Activated T-cell treated with anti-CD3 and anti-CD28 coated beads, Interleukin-2, amount 50 U/mL, for 72 hours (primary cell): ENCODE data around the gene RASGEF1C. TPM values are rescaled to one million over a fixed set of nuclear protein-coding genes. Genes with fewer than 3 reads are reported as not detected.
A peak's percentile ranks its signal among the peaks of the same experiment; 100 is the strongest.

Experiments
- ATAC-seq, 2 donors: fragments of 150-1000 bp; cut with Tn5 transposase; replicated peaks in 1 of 2; 2 replicates each; pipeline ENCODE4 v1.10.0; 2021; ENCODE audit warnings: moderate library complexity in 2 of 2, mild to moderate bottlenecking in 1 of 2
- DNase-seq, 2 donors: peaks; one replicate each; pipeline ENCODE4 v3.0.0; 2021 to 2022; ENCODE audit warnings: mixed read lengths in 1 of 2
- H3K27ac Mint-ChIP-seq: one replicate; pipeline ENCODE4 v1.8.0; 2022; ENCODE audit warnings: mild to moderate bottlenecking, moderate library complexity, mixed read lengths
- H3K27me3 Mint-ChIP-seq: one replicate; pipeline ENCODE4 v1.8.0; 2022; ENCODE audit warnings: low read depth, mixed read lengths
- H3K36me3 Mint-ChIP-seq, 2 donors: one replicate each; pipeline ENCODE4 v1.8.0; 2022; ENCODE audit warnings: mixed read lengths in 2 of 2, mild to moderate bottlenecking in 1 of 2; ENCODE audit not compliant: insufficient read depth in 2 of 2
- H3K4me1 Mint-ChIP-seq: one replicate; pipeline ENCODE4 v1.8.0; 2022; ENCODE audit warnings: low read depth, mixed read lengths
- H3K4me3 Mint-ChIP-seq, 2 donors: one replicate each; pipeline ENCODE4 v1.8.0; 2022; ENCODE audit warnings: mild to moderate bottlenecking in 2 of 2, mixed read lengths in 2 of 2, moderate library complexity in 2 of 2
- H3K9me3 Mint-ChIP-seq, 2 donors: one replicate each; pipeline ENCODE4 v1.8.0; 2022; ENCODE audit warnings: mixed read lengths in 2 of 2
- total RNA-seq, 2 donors: library from RNA; stranded (reverse); gene quantifications; one replicate each; pipeline ENCODE4 v1.2.3, GENCODE V29; 2022

The RASGEF1C gene
- total RNA-seq, 2 donors from 2014 or later, result not detected

DNA sequence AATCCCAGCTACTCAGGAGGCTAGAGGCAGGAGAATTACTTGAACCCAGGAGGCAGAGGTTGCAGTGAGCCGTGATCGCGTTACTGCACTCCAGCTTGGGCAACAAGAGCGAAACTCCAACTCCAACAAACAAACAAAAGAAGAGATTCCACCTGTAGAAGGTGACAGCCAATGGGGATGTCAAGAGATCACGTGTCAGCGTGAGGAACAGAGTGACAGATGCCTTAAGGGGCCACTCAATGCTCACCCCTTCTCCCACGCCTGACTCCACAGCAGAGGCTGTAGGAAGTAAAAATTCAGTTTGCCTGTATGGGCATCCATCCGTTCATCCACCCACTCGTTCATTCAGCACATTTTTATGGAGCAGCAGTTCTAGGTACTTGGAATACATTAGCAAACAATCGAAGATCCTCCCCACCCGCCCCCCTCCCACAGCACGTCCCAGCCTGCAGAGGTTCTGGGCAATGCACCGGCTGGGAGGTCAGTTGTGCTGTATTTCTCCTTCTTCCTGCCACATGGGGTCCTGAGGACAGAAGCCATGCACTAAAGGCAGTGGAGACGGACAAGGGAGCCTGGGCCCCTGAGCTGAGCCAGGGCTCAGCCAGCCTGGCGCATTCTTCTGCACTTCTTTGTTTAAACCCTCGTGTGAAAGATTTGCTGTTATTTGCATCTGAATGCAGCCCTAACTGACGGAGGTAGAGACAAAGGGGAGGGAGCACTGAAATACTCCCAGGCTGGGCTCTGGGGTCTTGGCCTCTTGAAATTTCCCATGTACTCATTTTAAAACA is 126.2 kb downstream of the RASGEF1C start:
- no peak for DNase-seq
- ATAC-seq, result no peak
- Mint-ChIP-seq H3K36me3 (no peaks in the 10 kb centered on the region), H3K4me3 (no peak overlapping the region), H3K27ac (no peak overlapping the region), H3K27me3 (peaks cover 37% of the 10 kb centered on the region), H3K9me3 (no peaks in the 10 kb centered on the region), H3K4me1 (peaks cover 36% of the 10 kb centered on the region)

DNA sequence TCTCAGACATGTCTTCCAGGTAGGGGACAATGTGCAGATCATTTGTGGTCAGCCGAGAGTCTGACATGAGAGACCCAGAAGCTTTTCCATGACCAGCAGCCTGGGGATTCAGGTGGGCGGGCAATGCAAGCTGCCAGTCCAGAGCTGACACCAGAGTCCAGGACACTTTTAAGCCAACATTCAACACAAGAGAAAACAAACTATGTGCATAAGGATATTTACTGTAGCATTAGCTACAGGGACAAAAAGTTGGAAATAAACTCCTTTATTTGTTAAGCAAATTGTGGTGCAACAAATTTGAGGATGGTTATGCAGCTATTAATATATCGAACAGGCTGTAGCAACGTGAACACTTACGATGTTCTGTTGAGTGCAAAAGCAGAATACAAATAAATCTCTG is 127.5 kb downstream of the RASGEF1C start:
- Mint-ChIP-seq H3K27me3 (peaks cover 37% of the 10 kb centered on the region), H3K36me3 (no peaks in the 10 kb centered on the region), H3K9me3 (no peaks in the 10 kb centered on the region), H3K27ac (no peak overlapping the region), H3K4me3 (no peak overlapping the region), H3K4me1 (peaks cover 28% of the 10 kb centered on the region)
- ATAC-seq (no peak), DNase-seq (no peak)

DNA sequence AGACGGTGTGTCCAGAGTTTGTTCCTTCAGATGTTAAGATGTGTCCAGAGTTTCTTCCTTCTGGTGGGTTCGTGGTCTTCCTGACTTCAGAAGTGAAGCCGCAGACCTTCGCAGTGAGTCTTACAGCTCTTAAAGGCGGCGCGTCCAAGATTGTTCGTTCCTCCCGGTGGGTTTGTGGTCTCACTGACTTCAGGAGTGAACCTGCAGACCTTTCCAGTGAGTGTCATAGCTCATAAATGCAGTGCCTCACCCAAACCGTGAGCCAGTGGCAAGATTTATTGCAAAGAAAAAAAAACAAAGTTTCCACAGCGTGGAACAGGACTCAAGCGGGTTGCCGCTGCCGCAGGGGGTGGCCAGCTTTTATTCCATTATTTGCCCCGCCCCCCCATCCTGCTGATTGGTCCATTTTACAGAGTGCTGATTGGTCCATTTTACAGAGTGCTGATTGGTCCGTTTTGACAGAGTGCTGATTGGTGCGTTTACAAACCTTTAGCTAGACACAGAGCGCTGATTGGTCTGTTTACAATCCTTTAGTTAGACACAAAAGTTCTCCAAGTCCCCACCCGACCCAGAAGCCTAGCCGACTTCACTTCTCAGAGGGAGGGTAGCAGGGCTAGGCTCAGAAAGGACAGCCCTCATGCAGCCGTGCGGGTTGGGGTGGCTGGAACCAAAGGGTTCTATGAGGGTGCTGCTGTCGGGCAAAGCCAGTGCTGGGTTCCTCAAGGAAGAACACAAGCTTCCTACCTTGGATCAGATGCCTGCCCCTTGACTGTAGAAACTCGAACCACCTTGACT is 128.3 kb downstream of the RASGEF1C start:
- H3K4me3 Mint-ChIP-seq, result peak overlapping the region in 1 of 2 donors; percentile 66
- no peak overlapping the region for H3K27ac Mint-ChIP-seq
- H3K27me3 Mint-ChIP-seq, result peaks cover 37% of the 10 kb centered on the region
- peak in 1 of 2 donors; percentile 36 for DNase-seq
- H3K36me3 Mint-ChIP-seq, result no peaks in the 10 kb centered on the region
- no peaks in the 10 kb centered on the region for H3K9me3 Mint-ChIP-seq
- peak in 1 of 2 donors; percentile 45 for ATAC-seq
- H3K4me1 Mint-ChIP-seq, result peaks cover 20% of the 10 kb centered on the region

DNA sequence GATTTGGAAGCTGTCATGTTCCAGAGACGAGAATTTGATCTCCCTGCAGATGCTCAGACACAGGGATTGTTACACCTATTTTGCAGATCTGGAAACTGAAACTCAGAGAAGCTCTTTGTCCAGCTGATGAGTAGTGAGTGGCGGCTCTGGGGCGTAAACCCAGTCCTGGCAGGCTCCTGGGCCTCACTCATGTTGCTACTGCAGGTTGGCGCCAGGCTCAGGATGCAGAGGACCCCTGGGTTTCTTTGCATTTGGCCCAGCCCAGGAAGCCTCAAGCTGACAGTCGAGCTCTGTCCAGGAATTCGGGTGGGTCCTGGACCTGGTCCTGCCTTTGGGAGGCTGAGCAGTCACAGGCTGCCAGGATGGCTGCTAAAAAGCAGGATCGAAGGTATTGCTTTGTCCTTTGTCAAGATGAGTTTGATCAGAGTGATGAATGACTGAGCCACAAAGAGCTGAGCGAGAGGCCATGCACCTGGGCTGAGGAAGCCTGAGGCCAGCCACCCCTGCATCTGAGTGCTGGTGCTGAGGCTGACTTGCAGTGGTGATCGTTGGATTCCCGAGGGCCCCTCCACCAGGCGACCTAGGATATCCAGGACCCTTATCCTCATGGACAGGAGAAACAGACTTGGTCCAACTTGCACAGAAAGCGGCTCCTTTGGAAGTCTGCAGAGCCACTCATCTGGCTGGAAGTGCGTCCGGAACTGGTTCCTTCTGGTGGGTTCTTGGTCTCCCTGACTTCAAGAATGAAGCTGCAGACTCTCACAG is 129.1 kb downstream of the RASGEF1C start:
- no peaks in the 10 kb centered on the region for H3K9me3 Mint-ChIP-seq
- no peak overlapping the region for H3K27ac Mint-ChIP-seq
- peaks cover 17% of the 10 kb centered on the region for H3K4me1 Mint-ChIP-seq
- DNase-seq (no peak), ATAC-seq (no peak)
- peak overlapping the region in 1 of 2 donors; percentile 66 for H3K4me3 Mint-ChIP-seq
- H3K36me3 Mint-ChIP-seq, result no peaks in the 10 kb centered on the region
- H3K27me3 Mint-ChIP-seq, result peaks cover 37% of the 10 kb centered on the region

DNA sequence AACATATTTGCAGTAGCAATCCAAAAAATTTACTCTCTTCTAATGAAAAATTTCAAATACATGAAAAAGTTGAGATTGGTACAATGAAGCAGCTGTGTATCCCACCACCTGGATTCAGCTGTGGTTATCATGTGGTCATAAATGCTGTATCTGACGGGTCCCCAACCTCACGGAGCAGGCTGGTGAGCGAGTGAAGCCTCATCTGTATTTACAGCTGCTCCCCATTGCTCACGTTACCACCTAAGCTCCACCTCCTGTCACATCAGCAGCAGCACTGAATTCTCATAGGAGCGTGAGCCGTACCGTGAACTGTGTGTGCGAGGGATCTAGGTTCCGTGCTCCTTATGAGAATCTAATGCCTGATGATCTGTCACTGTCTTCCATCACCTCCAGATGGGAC is 130.7 kb downstream of the RASGEF1C start:
- H3K27me3 Mint-ChIP-seq, result peaks cover 37% of the 10 kb centered on the region
- DNase-seq, result no peak
- ATAC-seq, result no peak
- H3K4me3 Mint-ChIP-seq, result no peak overlapping the region
- H3K36me3 Mint-ChIP-seq, result peaks cover 1 to 2% of the 10 kb centered on the region in 2 donors
- no peaks in the 10 kb centered on the region for H3K9me3 Mint-ChIP-seq
- H3K4me1 Mint-ChIP-seq, result peaks cover 8% of the 10 kb centered on the region
- H3K27ac Mint-ChIP-seq, result no peak overlapping the region

DNA sequence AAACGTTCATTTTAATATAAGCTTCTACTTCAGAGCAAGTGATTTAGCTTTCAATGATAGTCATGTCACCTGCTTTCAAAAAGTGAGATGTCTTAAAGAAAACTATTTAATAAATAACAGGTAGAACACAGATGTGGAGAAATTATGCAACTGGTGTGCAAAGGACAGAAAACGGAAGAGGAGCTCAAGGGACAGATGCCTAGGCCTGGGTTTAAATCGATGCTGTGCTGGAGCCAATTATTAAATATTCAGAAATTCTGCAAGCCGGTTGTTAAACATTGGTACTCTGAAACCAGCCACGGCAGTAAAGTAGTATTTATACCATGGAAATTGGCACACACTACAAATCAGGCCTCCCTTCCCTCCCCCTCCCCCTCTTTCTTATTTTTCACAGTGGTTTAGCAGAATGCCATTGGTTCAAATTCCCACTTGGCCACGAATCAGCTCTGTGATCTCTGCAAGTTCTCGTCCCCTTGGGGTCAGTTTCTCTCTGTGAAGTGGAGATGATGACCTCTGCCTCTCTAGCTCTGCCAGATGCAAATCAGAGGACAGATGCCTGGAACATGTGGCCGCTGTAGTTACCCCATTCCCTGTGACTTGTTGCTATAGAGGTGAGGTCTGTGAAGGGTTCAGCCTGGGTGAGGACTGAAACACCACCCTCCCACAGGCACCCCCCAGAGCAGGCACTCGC is 131.3 kb downstream of the RASGEF1C start:
- Mint-ChIP-seq H3K36me3 (peaks cover 1 to 2% of the 10 kb centered on the region in 2 donors), H3K27ac (no peak overlapping the region), H3K4me1 (peaks cover 12% of the 10 kb centered on the region), H3K4me3 (no peak overlapping the region), H3K9me3 (no peaks in the 10 kb centered on the region), H3K27me3 (peaks cover 37% of the 10 kb centered on the region)
- no peak for ATAC-seq
- no peak for DNase-seq

DNA sequence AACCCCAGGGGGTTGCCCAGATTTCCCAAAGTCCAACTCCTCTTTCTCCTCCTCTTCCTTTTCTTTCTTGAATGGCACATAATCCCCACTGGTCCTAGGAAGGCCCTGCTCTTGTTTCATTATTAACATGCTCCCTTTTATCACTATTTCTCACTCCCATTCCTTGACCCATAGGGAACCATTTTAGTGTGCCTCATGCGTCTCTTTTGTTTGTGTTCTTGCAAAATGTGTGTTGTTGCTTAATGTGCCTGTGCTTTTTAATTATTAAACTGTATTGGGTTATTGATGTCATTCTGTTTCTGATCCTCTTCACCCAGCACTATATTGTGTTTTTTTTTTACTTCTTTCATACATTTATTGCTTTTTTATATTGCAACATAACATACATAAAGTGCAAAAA is 133.3 kb downstream of the RASGEF1C start:
- H3K9me3 Mint-ChIP-seq, result peaks cover 0 to 1% of the 10 kb centered on the region in 2 donors
- peaks cover 3 to 6% of the 10 kb centered on the region in 2 donors for H3K36me3 Mint-ChIP-seq
- peak overlapping the region; percentile 72 for H3K27ac Mint-ChIP-seq
- DNase-seq (no peak), ATAC-seq (no peak)
- H3K27me3 Mint-ChIP-seq, result peaks cover 25% of the 10 kb centered on the region
- no peak overlapping the region for H3K4me3 Mint-ChIP-seq
- peaks cover 21% of the 10 kb centered on the region for H3K4me1 Mint-ChIP-seq

DNA sequence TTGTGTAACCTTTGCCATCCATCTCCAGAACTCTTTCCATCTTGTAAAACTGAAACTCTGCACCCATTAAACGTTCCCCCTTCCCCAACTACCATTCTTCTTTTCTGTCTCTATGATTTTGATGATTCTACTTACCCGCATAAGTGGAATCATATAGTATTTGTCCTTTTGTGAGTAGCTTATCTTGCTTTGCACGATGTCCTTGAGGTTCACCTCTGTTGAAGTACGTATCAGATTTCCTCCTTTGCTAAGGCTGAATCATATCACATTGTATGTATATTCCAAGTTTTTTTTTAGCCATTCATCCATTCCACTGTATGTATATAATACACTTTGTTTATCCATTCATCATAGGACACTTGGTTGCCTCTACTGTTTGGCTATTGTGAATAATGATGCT is 134.5 kb downstream of the RASGEF1C start:
- H3K4me3 Mint-ChIP-seq, result no peak overlapping the region
- peaks cover 25% of the 10 kb centered on the region for H3K4me1 Mint-ChIP-seq
- peaks cover 0 to 1% of the 10 kb centered on the region in 2 donors for H3K9me3 Mint-ChIP-seq
- DNase-seq (no peak), ATAC-seq (no peak)
- peaks cover 3 to 6% of the 10 kb centered on the region in 2 donors for H3K36me3 Mint-ChIP-seq
- H3K27ac Mint-ChIP-seq, result no peak overlapping the region
- peaks cover 12% of the 10 kb centered on the region for H3K27me3 Mint-ChIP-seq

DNA sequence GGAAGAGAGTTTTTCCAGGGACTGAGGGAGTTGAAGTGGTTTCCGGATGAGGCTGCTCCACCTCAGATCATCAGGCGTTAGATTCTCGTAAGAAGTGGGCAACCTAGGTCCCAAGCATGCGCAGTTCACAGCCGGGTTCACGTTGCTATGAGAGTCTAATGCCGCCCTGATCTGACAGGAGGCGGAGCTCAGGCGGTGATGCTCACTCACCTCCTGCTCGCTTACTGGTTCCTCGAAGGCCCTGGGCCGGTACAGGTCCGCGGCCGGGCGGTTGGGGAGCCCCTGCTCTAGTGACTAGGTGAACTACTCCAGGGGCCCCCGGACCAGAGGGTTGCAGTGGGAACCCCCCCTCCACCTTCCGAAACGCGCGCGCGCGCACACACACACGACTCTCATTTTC is 136.5 kb downstream of the RASGEF1C start:
- Mint-ChIP-seq H3K27me3 (no peaks in the 10 kb centered on the region), H3K36me3 (peaks cover 3 to 6% of the 10 kb centered on the region in 2 donors), H3K4me1 (peaks cover 42% of the 10 kb centered on the region), H3K4me3 (peak overlapping the region in 1 of 2 donors; percentile 66), H3K27ac (no peak overlapping the region), H3K9me3 (peaks cover 0 to 1% of the 10 kb centered on the region in 2 donors)
- no peak for ATAC-seq
- no peak for DNase-seq

DNA sequence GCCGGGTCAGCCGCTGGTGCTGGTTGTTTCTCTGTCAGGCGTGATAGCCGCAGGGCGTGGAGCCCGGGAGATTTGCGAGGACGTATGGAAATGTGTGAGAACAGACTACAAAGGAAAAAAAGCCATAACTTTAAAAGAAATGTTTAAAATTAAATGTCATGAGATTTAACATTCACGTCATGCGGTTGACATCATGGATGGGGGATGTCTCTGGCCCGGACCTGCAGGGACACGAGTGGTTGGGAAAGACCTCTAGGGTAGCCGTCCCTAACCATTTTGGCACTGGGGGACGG is 136.8 kb downstream of the RASGEF1C start:
- peaks cover 3 to 6% of the 10 kb centered on the region in 2 donors for H3K36me3 Mint-ChIP-seq
- H3K9me3 Mint-ChIP-seq, result peaks cover 0 to 1% of the 10 kb centered on the region in 2 donors
- peaks cover 42% of the 10 kb centered on the region for H3K4me1 Mint-ChIP-seq
- H3K27ac Mint-ChIP-seq, result peak overlapping the region; percentile 47
- no peak for ATAC-seq
- no peaks in the 10 kb centered on the region for H3K27me3 Mint-ChIP-seq
- DNase-seq, result no peak
- H3K4me3 Mint-ChIP-seq, result peak overlapping the region; percentile 62 to 66

DNA sequence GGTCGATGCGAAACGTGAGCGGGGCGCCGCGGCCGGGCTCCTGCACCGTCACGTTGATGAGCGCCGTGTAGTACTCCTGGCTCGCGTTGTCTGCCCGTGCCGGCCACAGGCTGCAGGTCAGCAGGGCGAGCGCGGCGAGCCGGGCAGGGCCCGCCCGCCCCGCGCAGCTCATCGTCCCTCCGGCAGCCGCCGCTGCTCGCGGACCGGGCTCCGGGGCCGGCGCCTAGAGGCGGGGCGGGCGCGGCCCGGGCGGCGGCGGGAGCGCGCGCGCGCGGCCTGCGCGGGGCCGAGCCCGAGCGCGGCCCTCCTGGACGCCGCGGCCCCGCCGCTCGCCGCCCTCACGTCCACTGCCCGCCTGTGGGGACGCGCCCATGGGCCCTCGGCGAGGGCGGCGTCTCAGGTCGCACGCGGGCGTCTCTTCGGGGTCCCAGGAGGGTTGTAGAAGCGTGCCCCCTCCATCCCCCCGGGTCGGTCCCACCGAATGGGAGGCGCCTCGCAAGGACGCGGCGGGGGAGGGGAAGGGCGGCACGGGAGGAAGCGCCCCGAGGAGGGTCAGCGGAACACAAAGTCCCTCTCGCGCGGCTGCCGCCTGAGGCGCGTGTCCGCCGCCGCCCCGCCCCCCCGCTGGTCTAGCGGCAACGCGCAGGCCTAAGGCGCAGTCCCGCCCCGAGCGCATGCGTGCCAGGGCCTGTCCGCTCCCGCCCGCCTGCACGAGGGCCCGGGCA is 137.3 kb downstream of the RASGEF1C start, which contains the start of gene RNF130:
TSS of gene RNF130 (minus strand) at position 229 of the 725 bp plus-strand sequence. CDS start at position 172, 57 bp downstream.
- peaks cover 3 to 6% of the 10 kb centered on the region in 2 donors for H3K36me3 Mint-ChIP-seq
- peak; percentile 84 to 85 for ATAC-seq
- peaks cover 0 to 1% of the 10 kb centered on the region in 2 donors for H3K9me3 Mint-ChIP-seq
- H3K27ac Mint-ChIP-seq, result peak within 1 kb of the TSS; percentile 47
- peak within 1 kb of the TSS; percentile 90 to 92 for H3K4me3 Mint-ChIP-seq
- peak; percentile 91 to 94 for DNase-seq
- no peaks in the 10 kb centered on the region for H3K27me3 Mint-ChIP-seq
- peaks cover 42% of the 10 kb centered on the region for H3K4me1 Mint-ChIP-seq
